RWPE2 (cell line): ENCODE data around the gene CXorf66.

ENCODE experiments used
- ATAC-seq: fragments of 200-7000 bp; cut with Tn5 transposase; 3 replicates; pipeline ENCODE4 v1.9.1; 2021; ENCODE audit warnings: low read depth
- DNase-seq: peaks from one replicate; pipeline ENCODE4 v3.0.0-alpha.2; 2020; ENCODE audit warnings: low spot score
- H3K27ac ChIP-seq: fragments of 450-650 bp; 2 replicates; pipeline ENCODE4 v1.5.1; 2017; ENCODE audit warnings: mild to moderate bottlenecking; ENCODE audit not compliant: poor library complexity, severe bottlenecking
- H3K27me3 ChIP-seq: fragments of 250-450 bp; sonication (Bioruptor Pico); 2 replicates; pipeline ENCODE4 v1.5.1; 2021; ENCODE audit warnings: mild to moderate bottlenecking, moderate library complexity; ENCODE audit not compliant: insufficient read depth, poor library complexity, severe bottlenecking
- H3K36me3 ChIP-seq: fragments of 250-450 bp; sonication (Bioruptor Pico); 2 replicates; pipeline ENCODE4 v1.5.1; 2020; ENCODE audit warnings: low read depth, mild to moderate bottlenecking, moderate library complexity
- H3K4me1 ChIP-seq: fragments of 250-450 bp; sonication (Bioruptor Pico); 2 replicates; pipeline ENCODE4 v1.5.1; 2021; ENCODE audit warnings: mild to moderate bottlenecking, moderate library complexity; ENCODE audit not compliant: insufficient read depth, poor library complexity, severe bottlenecking
- H3K4me3 ChIP-seq: fragments of 250-450 bp; sonication (Bioruptor Pico); 2 replicates; pipeline ENCODE4 v1.5.1; 2021; ENCODE audit warnings: mild to moderate bottlenecking, moderate library complexity; ENCODE audit not compliant: severe bottlenecking
- H3K9me3 ChIP-seq: fragments of 250-450 bp; sonication (Bioruptor Pico); 2 replicates; pipeline ENCODE4 v1.5.1; 2021; ENCODE audit warnings: mild to moderate bottlenecking, moderate library complexity; ENCODE audit not compliant: severe bottlenecking
- TF ChIP-seq, protein P1 (sequence below): fragments of 450-650 bp; IDR thresholded peaks from one replicate; pipeline ENCODE4 v1.5.1; 2017; ENCODE audit warnings: mild to moderate bottlenecking, moderate library complexity; ENCODE audit not compliant: poor library complexity, severe bottlenecking

The CXorf66 gene

GRCh38 chrX:139914421-139914820, 50.9 kb downstream of the CXorf66 start:
- Histone ChIP-seq H3K27me3 (no peaks in the 10 kb centered on the region), H3K4me3 (no peak overlapping the region), H3K27ac (no peak overlapping the region), H3K36me3 (no peaks in the 10 kb centered on the region), H3K4me1 (no peaks in the 10 kb centered on the region), H3K9me3 (no peaks in the 10 kb centered on the region)
- ATAC-seq, result no peak
- DNase-seq, result no peak
- TF ChIP-seq, protein P1, sequence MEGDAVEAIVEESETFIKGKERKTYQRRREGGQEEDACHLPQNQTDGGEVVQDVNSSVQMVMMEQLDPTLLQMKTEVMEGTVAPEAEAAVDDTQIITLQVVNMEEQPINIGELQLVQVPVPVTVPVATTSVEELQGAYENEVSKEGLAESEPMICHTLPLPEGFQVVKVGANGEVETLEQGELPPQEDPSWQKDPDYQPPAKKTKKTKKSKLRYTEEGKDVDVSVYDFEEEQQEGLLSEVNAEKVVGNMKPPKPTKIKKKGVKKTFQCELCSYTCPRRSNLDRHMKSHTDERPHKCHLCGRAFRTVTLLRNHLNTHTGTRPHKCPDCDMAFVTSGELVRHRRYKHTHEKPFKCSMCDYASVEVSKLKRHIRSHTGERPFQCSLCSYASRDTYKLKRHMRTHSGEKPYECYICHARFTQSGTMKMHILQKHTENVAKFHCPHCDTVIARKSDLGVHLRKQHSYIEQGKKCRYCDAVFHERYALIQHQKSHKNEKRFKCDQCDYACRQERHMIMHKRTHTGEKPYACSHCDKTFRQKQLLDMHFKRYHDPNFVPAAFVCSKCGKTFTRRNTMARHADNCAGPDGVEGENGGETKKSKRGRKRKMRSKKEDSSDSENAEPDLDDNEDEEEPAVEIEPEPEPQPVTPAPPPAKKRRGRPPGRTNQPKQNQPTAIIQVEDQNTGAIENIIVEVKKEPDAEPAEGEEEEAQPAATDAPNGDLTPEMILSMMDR, result no peak

GRCh38 chrX:139909712-139910111, 55.6 kb downstream of the CXorf66 start:
- TF ChIP-seq, protein P1, result no peak
- no peak overlapping the region for H3K4me3 ChIP-seq
- no peaks in the 10 kb centered on the region for H3K27me3 ChIP-seq
- no peak for DNase-seq
- no peaks in the 10 kb centered on the region for H3K36me3 ChIP-seq
- H3K9me3 ChIP-seq, result no peaks in the 10 kb centered on the region
- no peaks in the 10 kb centered on the region for H3K4me1 ChIP-seq
- H3K27ac ChIP-seq, result no peak overlapping the region
- ATAC-seq, result no peak

DNA sequence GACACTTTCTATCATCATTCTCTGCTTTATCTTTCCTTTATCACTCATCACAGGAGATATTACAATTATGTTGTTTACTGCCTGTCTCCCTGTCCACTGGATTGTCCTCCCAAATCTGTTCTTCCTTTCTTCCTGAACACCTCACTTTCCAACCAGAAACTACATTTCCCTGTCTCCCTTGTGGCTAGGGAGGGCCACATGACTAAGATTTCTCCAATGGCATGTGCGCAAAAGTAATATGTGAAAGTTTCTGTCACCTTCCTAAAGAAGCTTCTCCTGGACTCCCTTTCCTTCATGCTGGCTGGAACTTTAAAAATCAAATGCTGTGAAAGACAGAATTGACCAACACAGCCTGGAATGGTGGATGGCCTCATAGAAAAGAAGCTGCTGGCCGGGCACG, 58.2 kb downstream of the CXorf66 start:
- H3K27me3 ChIP-seq, result no peaks in the 10 kb centered on the region

DNA sequence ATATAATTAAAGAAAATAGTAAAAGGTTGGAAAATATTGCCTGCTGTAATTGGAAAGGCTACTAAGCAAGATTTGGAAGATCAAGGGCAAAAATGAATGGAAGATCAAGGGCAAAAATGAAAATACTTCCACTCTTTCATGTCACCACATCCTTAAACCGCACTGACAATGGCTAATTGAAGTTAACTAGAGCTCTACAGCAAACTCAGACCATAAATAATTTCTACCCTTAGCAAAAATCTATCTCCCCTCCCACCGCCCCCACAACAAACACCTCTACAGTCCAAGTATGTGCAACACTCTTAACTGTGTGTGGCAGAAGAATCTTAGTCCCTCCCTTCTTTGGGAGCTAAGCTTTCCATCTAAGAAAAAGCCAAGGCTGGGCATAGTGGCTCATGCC, 59.6 kb downstream of the CXorf66 start:
- Histone ChIP-seq H3K27me3 (no peaks in the 10 kb centered on the region), H3K4me3 (no peak overlapping the region), H3K9me3 (no peaks in the 10 kb centered on the region), H3K4me1 (no peaks in the 10 kb centered on the region), H3K27ac (no peak overlapping the region), H3K36me3 (no peaks in the 10 kb centered on the region)
- no peak for DNase-seq
- TF ChIP-seq, protein P1, result no peak
- no peak for ATAC-seq

More for the DNA sequence above, 58.2 kb downstream of the CXorf66 start:
- no peaks in the 10 kb centered on the region for H3K36me3 ChIP-seq
- H3K4me1 ChIP-seq, result no peaks in the 10 kb centered on the region
- no peak overlapping the region for H3K27ac ChIP-seq
- no peaks in the 10 kb centered on the region for H3K9me3 ChIP-seq
- no peak for DNase-seq
- no peak overlapping the region for H3K4me3 ChIP-seq
- no peak for ATAC-seq
- TF ChIP-seq, protein P1, result no peak
